ENCODE results near the gene TMEM151A. TPM values are rescaled to one million over a fixed set of nuclear protein-coding genes. Genes with fewer than 3 reads are reported as not detected.

TMEM151A gene
- total and polyA plus RNA-seq, 2 experiments from 2014 or later = 1.0 to 4.4 TPM

- no peak for TF ChIP-seq JUNB (IDR thresholded peaks at IDR 0.05; ENCODE audit: unreplicated experiment)
- no peak for TF ChIP-seq CREB1 (CRISPR knock-in tag; IDR thresholded peaks at IDR 0.05; ENCODE audit: low read depth)
- no peak for TF ChIP-seq EZH2 (IDR thresholded peaks at IDR 0.05; ENCODE audit: low read depth, unreplicated experiment)
- no peak for TF ChIP-seq ZNF462 (CRISPR knock-in tag; IDR thresholded peaks at IDR 0.05)
- no peak for TF ChIP-seq EZH2phosphoT487 (IDR thresholded peaks at IDR 0.05; ENCODE audit: unreplicated experiment)
- no peak for TF ChIP-seq STAT1 (IDR thresholded peaks at IDR 0.05; ENCODE audit: unreplicated experiment)
- TF ChIP-seq ZNF114 (CRISPR knock-in tag; IDR thresholded peaks at IDR 0.05) = no peak
- no peak for TF ChIP-seq CTCF (conservative IDR thresholded peaks at IDR 0.05; ENCODE audit: low read depth in 2 of 2)
- TF ChIP-seq ETS1 (IDR thresholded peaks at IDR 0.05) = no peak
- no peak for TF ChIP-seq REST (IDR thresholded peaks at IDR 0.05; ENCODE audit: unreplicated experiment)
- no peak for TF ChIP-seq POLR2AphosphoS5 (IDR thresholded peaks at IDR 0.05; ENCODE audit: low read depth)
- TF ChIP-seq NANOG (IDR thresholded peaks at IDR 0.05; ENCODE audit: borderline replicate concordance) = no peak
- TF ChIP-seq ZNF331 (CRISPR knock-in tag; IDR thresholded peaks at IDR 0.05; ENCODE audit: low read depth) = no peak
- H3K27ac ChIP-seq (ENCODE audit: low read depth) = no peak overlapping the region
- no peaks in the 10 kb centered on the region for H3K36me3 ChIP-seq (ENCODE audit: insufficient read depth)
- Mint-ChIP-seq H3K9me3 (no peaks in the 10 kb centered on the region), H3K4me3 (no peak overlapping the region), H3K4me1 (peaks cover 32% of the 10 kb centered on the region), H3K27me3 (ENCODE audit: insufficient read depth, low read depth, poor library complexity) (peaks cover 26% of the 10 kb centered on the region), H3K27ac (no peak overlapping the region), H3K36me3 (ENCODE audit: low read depth) (no peaks in the 10 kb centered on the region; the same call in 1 of the 3 replicates)
- H3K4me3 ChIP-seq = no peak overlapping the region
- no peaks in the 10 kb centered on the region for H3K27me3 ChIP-seq (ENCODE audit: insufficient read depth)
- H3F3A ChIP-seq (replicated peaks; ENCODE audit: low read depth) = 0 out of 2 replicates have a peak, but pooled peaks cover 11% of the 10 kb centered on the region
- no peak overlapping the region for H2AFZ ChIP-seq
- H3K79me2 ChIP-seq (replicated peaks; ENCODE audit: insufficient read depth) = no peaks in the 10 kb centered on the region
- no peaks in the 10 kb centered on the region; the same call in none of the 2 replicates for H4K20me1 ChIP-seq (replicated peaks; ENCODE audit: insufficient read depth)
- no peaks in the 10 kb centered on the region for H3K9me2 ChIP-seq (ENCODE audit: insufficient read depth)
- peaks cover 9% of the 10 kb centered on the region for H3K4me1 ChIP-seq (ENCODE audit: insufficient read depth)
- H3K4me2 ChIP-seq = no peak overlapping the region
- no peak for ATAC-seq
- DNase-seq (ENCODE audit: low spot score) = peak; percentile 15
Observed at GRCh38 chr11:66280428-66280827, 11.3 kb upstream of the TMEM151A start.
